ENCODE data around the gene LPP. TPM values are rescaled to one million over a fixed set of nuclear protein-coding genes. Genes with fewer than 3 reads are reported as not detected.

Gene LPP
- polyA plus RNA-seq, 1 experiment: 76.3 TPM

- Histone ChIP-seq H3K27ac (ENCODE audit: low read depth, low read length) (no peak overlapping the region), H3K27me3 (ENCODE audit: control insufficient read depth, insufficient read depth, low read length) (no peaks in the 10 kb centered on the region), H3K9me3 (ENCODE audit: control insufficient read depth, insufficient read depth, low read length) (no peaks in the 10 kb centered on the region), H3K4me3 (ENCODE audit: low read depth, low read length) (no peak overlapping the region)
- POLR2A ChIA-PET: no interaction called here
- CTCF ChIA-PET: interaction anchor here (0.7 to 1.7 kb wide), 2 partner anchors 21 to 429 kb away, joined by 3 to 5 read pairs; no protein-coding TSS in a partner anchor
- no peak for TF ChIP-seq CTCF (IDR thresholded peaks at IDR 0.05; ENCODE audit: low read depth, low read length)
- no peak for DNase-seq (ENCODE audit: low read depth, low spot score)
Measured at GRCh38 chr3:188526057-188526456, 372.1 kb downstream of the LPP start.

- ChIA-PET CTCF (interaction anchor here (1.0 kb wide), 1 partner anchor 427 kb away, joined by 6 read pairs; no protein-coding TSS in a partner anchor), POLR2A (no interaction called here)
- Histone ChIP-seq H3K9me3 (ENCODE audit: control insufficient read depth, insufficient read depth, low read length) (no peaks in the 10 kb centered on the region), H3K4me3 (ENCODE audit: low read depth, low read length) (no peak overlapping the region), H3K27ac (ENCODE audit: low read depth, low read length) (no peak overlapping the region), H3K27me3 (ENCODE audit: control insufficient read depth, insufficient read depth, low read length) (no peaks in the 10 kb centered on the region)
- TF ChIP-seq CTCF (IDR thresholded peaks at IDR 0.05; ENCODE audit: low read depth, low read length): no peak
- no peak for DNase-seq (ENCODE audit: low read depth, low spot score)
Measured at GRCh38 chr3:188527389-188527788, 373.4 kb downstream of the LPP start.

GRCh38 chr3:188528396-188528795, 374.4 kb downstream of the LPP start:
- H3K27me3 ChIP-seq (ENCODE audit: control insufficient read depth, insufficient read depth, low read length): no peaks in the 10 kb centered on the region
- no peaks in the 10 kb centered on the region for H3K9me3 ChIP-seq (ENCODE audit: control insufficient read depth, insufficient read depth, low read length)
- no peak overlapping the region for H3K27ac ChIP-seq (ENCODE audit: low read depth, low read length)
- ChIA-PET CTCF (interaction anchor here (1.0 kb wide), 1 partner anchor 426 kb away, joined by 6 read pairs; no protein-coding TSS in a partner anchor), POLR2A (no interaction called here)
- H3K4me3 ChIP-seq (ENCODE audit: low read depth, low read length): no peak overlapping the region
- no peak for DNase-seq (ENCODE audit: low read depth, low spot score)
- TF ChIP-seq CTCF (IDR thresholded peaks at IDR 0.05; ENCODE audit: low read depth, low read length): no peak

- POLR2A ChIA-PET: interaction anchor here (0.5 kb wide), 1 partner anchor 376 kb away, joined by 4 read pairs; no protein-coding TSS in a partner anchor
- CTCF ChIA-PET: interaction anchor here (2.1 kb wide), 1 partner anchor 426 kb away, joined by 9 read pairs; no protein-coding TSS in a partner anchor
- no peak overlapping the region for H3K27ac ChIP-seq (ENCODE audit: low read depth, low read length)
- TF ChIP-seq CTCF (IDR thresholded peaks at IDR 0.05; ENCODE audit: low read depth, low read length): no peak
- H3K27me3 ChIP-seq (ENCODE audit: control insufficient read depth, insufficient read depth, low read length): no peaks in the 10 kb centered on the region
- DNase-seq (ENCODE audit: low read depth, low spot score): peak; percentile 18
- no peak overlapping the region for H3K4me3 ChIP-seq (ENCODE audit: low read depth, low read length)
- H3K9me3 ChIP-seq (ENCODE audit: control insufficient read depth, insufficient read depth, low read length): no peaks in the 10 kb centered on the region
Measured at GRCh38 chr3:188529228-188529627, 375.3 kb downstream of the LPP start.

GRCh38 chr3:188530226-188530625, 376.3 kb downstream of the LPP start:
- Histone ChIP-seq H3K27me3 (ENCODE audit: control insufficient read depth, insufficient read depth, low read length) (no peaks in the 10 kb centered on the region), H3K9me3 (ENCODE audit: control insufficient read depth, insufficient read depth, low read length) (no peaks in the 10 kb centered on the region), H3K4me3 (ENCODE audit: low read depth, low read length) (no peak overlapping the region), H3K27ac (ENCODE audit: low read depth, low read length) (no peak overlapping the region)
- ChIA-PET POLR2A (no interaction called here), CTCF (interaction anchor here (2.1 kb wide), 1 partner anchor 425 kb away, joined by 9 read pairs; no protein-coding TSS in a partner anchor)
- DNase-seq (ENCODE audit: low read depth, low spot score): no peak
- TF ChIP-seq CTCF (IDR thresholded peaks at IDR 0.05; ENCODE audit: low read depth, low read length): no peak
